GM12892 (cell line): ENCODE data around the gene LY86.
A peak's percentile ranks its signal among the peaks of the same experiment; 100 is the strongest.
"Not testable (repeated sequence)": the region's sequence is repeated elsewhere in the genome, so short reads cannot be mapped to it uniquely, and the experiment has no call there.

Experiments used
- DNase-seq: peaks from one replicate; pipeline ENCODE4 v3.0.0; 2011; ENCODE audit not compliant: insufficient read length
- FAIRE-seq: peaks from 2 replicates; lab custom pipeline; 2011; peaks lifted over from hg19 to GRCh38; lab: Jason Lieb, UNC
- POLR2A ChIP-seq: IDR thresholded peaks from 2 replicates; pipeline ENCODE4 v1.6.1; 2011; ENCODE audit warnings: low read depth, low read length, control low read depth
- POLR2AphosphoS5 ChIP-seq: IDR thresholded peaks from 2 replicates; pipeline ENCODE4 v1.6.1; 2011; ENCODE audit warnings: low read depth, low read length, control low read depth
- TAF1 ChIP-seq: IDR thresholded peaks from 2 replicates; pipeline ENCODE4 v1.6.1; 2011; ENCODE audit warnings: low read depth, mild to moderate bottlenecking, control low read depth, low read length, borderline replicate concordance

The LY86 gene

GRCh38 chr6:6659600-6660327, 71.2 kb downstream of the LY86 start:
- TF ChIP-seq TAF1 (no peak), POLR2AphosphoS5 (no peak)
- no peak for DNase-seq
- FAIRE-seq, result no peak

- no peak for FAIRE-seq
Measured at GRCh38 chr6:6660339-6661045, 72.0 kb downstream of the LY86 start.

GRCh38 chr6:6661191-6661590, 72.7 kb downstream of the LY86 start:
- DNase-seq (no peak), FAIRE-seq (no peak)
- TF ChIP-seq POLR2A (no peak), TAF1 (no peak), POLR2AphosphoS5 (no peak)

More at GRCh38 chr6:6660339-6661045, 72.0 kb downstream of the LY86 start:
- TF ChIP-seq POLR2AphosphoS5 (no peak), POLR2A (no peak), TAF1 (no peak)
- DNase-seq, result no peak

- no peak for FAIRE-seq
- no peak for DNase-seq
- TF ChIP-seq POLR2AphosphoS5, result no peak
- TF ChIP-seq TAF1, result no peak
- TF ChIP-seq POLR2A, result no peak
Measured at GRCh38 chr6:6661684-6662083, 73.2 kb downstream of the LY86 start.

- TF ChIP-seq POLR2A (no peak), TAF1 (no peak), POLR2AphosphoS5 (no peak)
- no peak for DNase-seq
- FAIRE-seq, result no peak
Measured at GRCh38 chr6:6663421-6664135, 75.1 kb downstream of the LY86 start.

GRCh38 chr6:6665555-6666243, 77.2 kb downstream of the LY86 start:
- no peak for DNase-seq
- no peak for FAIRE-seq
- TF ChIP-seq TAF1 (no peak), POLR2A (no peak)

- DNase-seq, FAIRE-seq: not testable (repeated sequence)
Measured at GRCh38 chr6:6670150-6670549, 81.6 kb downstream of the LY86 start.

GRCh38 chr6:6674872-6675271, 86.4 kb downstream of the LY86 start:
- FAIRE-seq (no peak), DNase-seq (no peak)
- TF ChIP-seq POLR2AphosphoS5, result no peak
- no peak for TF ChIP-seq TAF1

GRCh38 chr6:6676910-6677441, 88.5 kb downstream of the LY86 start:
- peak; percentile 82 for FAIRE-seq
- no peak for TF ChIP-seq POLR2A
- no peak for TF ChIP-seq POLR2AphosphoS5
- TF ChIP-seq TAF1, result no peak
- peak; percentile 47 for DNase-seq

- no peak for FAIRE-seq
- TF ChIP-seq POLR2A, result no peak
- TF ChIP-seq POLR2AphosphoS5, result no peak
- TF ChIP-seq TAF1, result no peak
- no peak for DNase-seq
Measured at GRCh38 chr6:6678185-6678671, 89.7 kb downstream of the LY86 start.

GRCh38 chr6:6678811-6679210, 90.3 kb downstream of the LY86 start:
- no peak for FAIRE-seq
- TF ChIP-seq POLR2AphosphoS5 (no peak), TAF1 (no peak), POLR2A (no peak)
- DNase-seq, result no peak

- FAIRE-seq (no peak), DNase-seq (no peak)
- TF ChIP-seq POLR2A, result no peak
- no peak for TF ChIP-seq POLR2AphosphoS5
- TF ChIP-seq TAF1, result no peak
Measured at GRCh38 chr6:6679633-6680032, 91.1 kb downstream of the LY86 start.
